Stimulated activated CD8-positive, alpha-beta memory T cell treated with anti-CD3 and anti-CD28 coated beads, Interleukin-4, amount 100 ng/mL, for 1 hour (primary cell): Measurements from ENCODE around the gene SNTG2.

Experiments used
- DNase-seq, 2 donors: peaks; one replicate each; pipeline ENCODE4 v3.0.0-alpha.2; 2020; ENCODE audit warnings: low read depth in 2 of 2, low spot score in 1 of 2

The SNTG2 gene

GRCh38 chr2:1230155-1230893 is 279.7 kb downstream of the SNTG2 start:
- DNase-seq = no peak

- DNase-seq = no peak
These were observed 280.9 kb downstream of the SNTG2 start for GRCh38 chr2:1231466-1232063.

- no peak for DNase-seq
These were observed 282.6 kb downstream of the SNTG2 start for GRCh38 chr2:1233281-1233680.

- DNase-seq = no peak
These were observed 284.2 kb downstream of the SNTG2 start for GRCh38 chr2:1234731-1235308.

- no peak for DNase-seq
These were observed 285.2 kb downstream of the SNTG2 start for GRCh38 chr2:1235806-1236205.

GRCh38 chr2:1236606-1237005 is 286.0 kb downstream of the SNTG2 start:
- no peak for DNase-seq

GRCh38 chr2:1237783-1238182 is 287.1 kb downstream of the SNTG2 start:
- no peak for DNase-seq

GRCh38 chr2:1238598-1239138 is 288.0 kb downstream of the SNTG2 start:
- DNase-seq = no peak

- no peak for DNase-seq
These were observed 294.5 kb downstream of the SNTG2 start for GRCh38 chr2:1245193-1245592.

- DNase-seq = no peak
These were observed 295.6 kb downstream of the SNTG2 start for GRCh38 chr2:1246239-1246638.

- no peak for DNase-seq
These were observed 296.3 kb downstream of the SNTG2 start for GRCh38 chr2:1246991-1247390.

- DNase-seq = no peak
These were observed 297.5 kb downstream of the SNTG2 start for GRCh38 chr2:1248187-1248586.

GRCh38 chr2:1249897-1250687 is 299.4 kb downstream of the SNTG2 start:
- DNase-seq = no peak

GRCh38 chr2:1251520-1251919 is 300.9 kb downstream of the SNTG2 start:
- no peak for DNase-seq

GRCh38 chr2:1253629-1254028 is 303.0 kb downstream of the SNTG2 start:
- no peak for DNase-seq

- DNase-seq = no peak
These were observed 304.2 kb downstream of the SNTG2 start for GRCh38 chr2:1254662-1255343.

GRCh38 chr2:1256632-1257324 is 306.1 kb downstream of the SNTG2 start:
- DNase-seq = no peak

GRCh38 chr2:1257334-1257733 is 306.7 kb downstream of the SNTG2 start:
- DNase-seq = no peak

- DNase-seq = no peak
These were observed 309.1 kb downstream of the SNTG2 start for GRCh38 chr2:1259746-1260145.

GRCh38 chr2:1262609-1263008 is 312.0 kb downstream of the SNTG2 start:
- no peak for DNase-seq
